NCI-H2081 (cell line): ENCODE data around the gene TOMM40L.
"Not testable (repeated sequence)": the region's sequence is repeated elsewhere in the genome, so short reads cannot be mapped to it uniquely, and the experiment has no call there.

Experiments used
- DNase-seq, 2 experiments: peaks; one replicate each; lab custom pipeline; 2025; lab: John Stamatoyannopoulos, UW

Gene TOMM40L

GRCh38 chr1:161257109-161257508 is 31.2 kb downstream of the TOMM40L start:
- DNase-seq: not testable (repeated sequence)

- peak; percentile 23 to 40 for DNase-seq
Measured at GRCh38 chr1:161258439-161259344, 32.8 kb downstream of the TOMM40L start, which contains the start of gene PCP4L1. Gene PCP4L1 (plus strand): TSS chr1:161258745. CDS start chr1:161258975, 230 bp downstream.

GRCh38 chr1:161259345-161259702 is 33.5 kb downstream of the TOMM40L start:
- no peak for DNase-seq

- no peak for DNase-seq
Measured at GRCh38 chr1:161259765-161260164, 33.9 kb downstream of the TOMM40L start.

GRCh38 chr1:161260376-161261260 is 34.8 kb downstream of the TOMM40L start:
- DNase-seq: no peak

- DNase-seq: no peak
Measured at GRCh38 chr1:161261261-161262235, 35.7 kb downstream of the TOMM40L start.

GRCh38 chr1:161265305-161265704 is 39.4 kb downstream of the TOMM40L start:
- no peak for DNase-seq

GRCh38 chr1:161266202-161266601 is 40.3 kb downstream of the TOMM40L start:
- DNase-seq: peak; percentile 11 to 67

- DNase-seq: no peak
Measured at GRCh38 chr1:161266836-161267235, 41.0 kb downstream of the TOMM40L start.

- DNase-seq: no peak
Measured at GRCh38 chr1:161267321-161267720, 41.5 kb downstream of the TOMM40L start.

GRCh38 chr1:161273402-161273801 is 47.5 kb downstream of the TOMM40L start:
- no peak for DNase-seq

GRCh38 chr1:161274874-161275273 is 49.0 kb downstream of the TOMM40L start:
- no peak for DNase-seq
